PC-3 (cell line): ENCODE results near the gene RAB4A. TPM values are rescaled to one million over a fixed set of nuclear protein-coding genes. Genes with fewer than 3 reads are reported as not detected.

Source experiments
- ATAC-seq: fragments of 200-7000 bp; cut with Tn5 transposase; 2 replicates; pipeline ENCODE4 v1.9.1; 2020; ENCODE audit warnings: mild to moderate bottlenecking, moderate library complexity
- BruUV-seq: library from RNA; stranded (reverse); fragments of 400-500 nt; replicated peaks from 2 replicates; lab custom pipeline; 2021; lab: Mats Ljungman, UMichigan
- CTCF ChIA-PET: fragments of 300-600 bp; sonication (Branson Sonifier 250); formaldehyde crosslinking; loops from one replicate; lab custom pipeline; 2022; ENCODE audit warnings: antibody characterized with exemption; lab: Charles Lee
- POLR2A ChIA-PET: fragments of 300-600 bp; sonication (Branson Sonifier 250); formaldehyde crosslinking; loops from one replicate; lab custom pipeline; 2022; ENCODE audit warnings: antibody characterized with exemption; ENCODE audit not compliant: unreplicated experiment; lab: Charles Lee
- DNase-seq: peaks from one replicate; pipeline ENCODE4 v3.0.0-alpha.2; 2015
- H2AFZ ChIP-seq: fragments of 300-600 bp; sonication (generic); 2 replicates; pipeline ENCODE4 v1.6.0; 2016; ENCODE audit warnings: antibody characterized with exemption, low read length
- H3F3A ChIP-seq: fragments of 300-600 bp; sonication (generic); one replicate; pipeline ENCODE4 v1.6.0; 2017; ENCODE audit warnings: antibody characterized with exemption, low read length, control low read depth, mild to moderate bottlenecking; ENCODE audit not compliant: unreplicated experiment
- H3K27ac ChIP-seq: fragments of 300-600 bp; sonication (generic); 2 replicates; pipeline ENCODE4 v1.5.1; 2016; ENCODE audit warnings: mild to moderate bottlenecking, low read length
- H3K27me3 ChIP-seq: fragments of 300-600 bp; sonication (generic); 2 replicates; pipeline ENCODE4 v1.6.1; 2016; ENCODE audit warnings: low read length, mixed read lengths
- H3K36me3 ChIP-seq: fragments of 300-600 bp; sonication (generic); 2 replicates; pipeline ENCODE4 v1.6.1; 2016; ENCODE audit warnings: low read depth, mixed run types, low read length, mixed read lengths
- H3K4me1 ChIP-seq: fragments of 300-600 bp; sonication (generic); 2 replicates; pipeline ENCODE4 v1.5.1; 2016; ENCODE audit warnings: low read length; ENCODE audit not compliant: insufficient read depth
- H3K4me2 ChIP-seq: fragments of 300-600 bp; sonication (generic); 2 replicates; pipeline ENCODE4 v1.6.0; 2016; ENCODE audit warnings: low read length
- H3K4me3 ChIP-seq: fragments of 300-600 bp; sonication (generic); 2 replicates; pipeline ENCODE4 v1.5.1; 2016; ENCODE audit warnings: mild to moderate bottlenecking, low read length, mixed read lengths
- H3K79me2 ChIP-seq: fragments of 300-600 bp; sonication (generic); 2 replicates; pipeline ENCODE4 v1.6.1; 2017; ENCODE audit warnings: low read length, mixed read lengths
- H3K9ac ChIP-seq: fragments of 300-600 bp; sonication (generic); 2 replicates; pipeline ENCODE4 v1.6.0; 2016; ENCODE audit warnings: mild to moderate bottlenecking, low read length
- H3K9me2 ChIP-seq: fragments of 300-600 bp; sonication (generic); replicated peaks from 2 replicates; pipeline ENCODE4 v1.6.1; 2016; ENCODE audit warnings: mixed run types, low read length, mixed read lengths
- H3K9me3 ChIP-seq: fragments of 300-600 bp; sonication (generic); 2 replicates; pipeline ENCODE4 v1.6.1; 2016; ENCODE audit warnings: low read length, mixed read lengths
- H4K20me1 ChIP-seq: fragments of 300-600 bp; sonication (generic); 2 replicates; pipeline ENCODE4 v1.6.1; 2016; ENCODE audit warnings: low read length, mixed read lengths
- CTCF ChIP-seq: fragments of 300-600 bp; sonication (generic); conservative IDR thresholded peaks from 2 replicates; pipeline ENCODE4 v1.5.1; 2017; ENCODE audit warnings: antibody characterized with exemption, low read depth, mild to moderate bottlenecking, low read length
- EZH2 ChIP-seq: fragments of 300-600 bp; sonication (generic); IDR thresholded peaks from one replicate; pipeline ENCODE4 v1.6.1; 2017; ENCODE audit warnings: antibody characterized with exemption, mild to moderate bottlenecking, low read length; ENCODE audit not compliant: unreplicated experiment
- EZH2phosphoT487 ChIP-seq: fragments of 300-600 bp; sonication (generic); IDR thresholded peaks from 2 replicates; pipeline ENCODE4 v1.6.1; 2018; ENCODE audit warnings: mild to moderate bottlenecking, antibody characterized with exemption, low read length, borderline replicate concordance
- intact Hi-C: fragments of 100-400 bp; cut with micrococcal nuclease; formaldehyde crosslinking; loops from 2 replicates; pipeline ENCODE4 v1.9.0; 2023
- total RNA-seq: library from RNA; depleted of rRNA; stranded (reverse); fragments of >200 nt; gene quantifications from 2 replicates; pipeline ENCODE4 v1.2.3, GENCODE V29; 2014

RAB4A gene
- total RNA-seq, 1 experiment from 2014 or later, result 67.0 TPM

DNA sequence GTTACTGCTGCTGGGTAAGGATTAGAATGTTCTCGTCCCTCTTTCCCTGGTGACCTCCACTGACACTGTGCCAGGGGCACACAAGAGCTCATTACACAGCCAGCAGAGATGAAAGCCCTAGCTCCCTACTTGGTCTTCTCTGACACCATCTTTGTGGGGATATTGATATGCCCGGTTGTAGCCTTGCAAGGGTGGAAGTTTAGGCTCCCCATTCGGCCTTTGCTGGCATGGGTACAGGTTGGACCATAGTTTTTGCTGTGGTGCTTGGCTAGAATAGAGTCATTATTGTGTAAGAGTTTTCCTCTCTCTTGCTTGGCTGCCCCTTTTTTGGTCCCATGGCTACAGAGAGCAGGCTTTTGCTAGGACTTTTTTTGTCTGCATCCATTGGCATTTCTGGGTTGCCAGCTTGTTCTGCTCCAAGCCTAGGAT is 12.3 kb downstream of the RAB4A start:
- no peaks in the 10 kb centered on the region for H3K9me2 ChIP-seq
- CTCF ChIA-PET, result no interaction called here
- H3K27me3 ChIP-seq, result no peaks in the 10 kb centered on the region
- no peak overlapping the region for H3K4me3 ChIP-seq
- H3K36me3 ChIP-seq, result no peaks in the 10 kb centered on the region
- no peak overlapping the region for H3K27ac ChIP-seq
- no peak overlapping the region for H3K4me2 ChIP-seq
- POLR2A ChIA-PET, result no interaction called here
- peaks cover 17% of the 10 kb centered on the region for H3F3A ChIP-seq
- H3K79me2 ChIP-seq, result peaks cover 74% of the 10 kb centered on the region
- ATAC-seq (no peak), DNase-seq (no peak)
- H4K20me1 ChIP-seq, result peaks cover 15% of the 10 kb centered on the region
- no TSS peak for BruUV-seq
- no peak overlapping the region for H3K9ac ChIP-seq
- H3K9me3 ChIP-seq, result no peaks in the 10 kb centered on the region
- TF ChIP-seq EZH2 (no peak), CTCF (no peak)
- intact Hi-C loops, result no loop called here
- H3K4me1 ChIP-seq, result peaks cover 48% of the 10 kb centered on the region
- no peak overlapping the region for H2AFZ ChIP-seq

- no peak for ATAC-seq
- no peak for TF ChIP-seq EZH2phosphoT487
- no peak for TF ChIP-seq CTCF
- peaks cover 17% of the 10 kb centered on the region for H3F3A ChIP-seq
- no peaks in the 10 kb centered on the region for H3K9me3 ChIP-seq
- H2AFZ ChIP-seq, result no peak overlapping the region
- no peak for DNase-seq
- H3K27ac ChIP-seq, result no peak overlapping the region
- peaks cover 5% of the 10 kb centered on the region; the same call in 1 of the 2 replicates for H3K36me3 ChIP-seq
- intact Hi-C loops, result no loop called here
- peaks cover 40% of the 10 kb centered on the region for H3K4me1 ChIP-seq
- H3K27me3 ChIP-seq, result no peaks in the 10 kb centered on the region
- no peaks in the 10 kb centered on the region for H3K9me2 ChIP-seq
- no TSS peak for BruUV-seq
- POLR2A ChIA-PET, result no interaction called here
- H3K4me3 ChIP-seq, result no peak overlapping the region
- no peak overlapping the region for H3K4me2 ChIP-seq
- CTCF ChIA-PET, result no interaction called here
- H4K20me1 ChIP-seq, result peaks cover 15% of the 10 kb centered on the region
- H3K79me2 ChIP-seq, result peaks cover 58% of the 10 kb centered on the region
- no peak overlapping the region for H3K9ac ChIP-seq
Measured at GRCh38 chr1:229284887-229285286, 14.0 kb downstream of the RAB4A start.

GRCh38 chr1:229285440-229285839 is 14.5 kb downstream of the RAB4A start:
- Histone ChIP-seq H3K9ac (no peak overlapping the region), H3K27ac (no peak overlapping the region), H3K36me3 (peaks cover 5% of the 10 kb centered on the region; the same call in 1 of the 2 replicates), H3K4me2 (no peak overlapping the region), H4K20me1 (peaks cover 13% of the 10 kb centered on the region), H3K9me3 (no peaks in the 10 kb centered on the region), H3F3A (peaks cover 17% of the 10 kb centered on the region), H3K4me1 (peaks cover 34% of the 10 kb centered on the region), H3K79me2 (peaks cover 57% of the 10 kb centered on the region), H3K9me2 (no peaks in the 10 kb centered on the region), H2AFZ (no peak overlapping the region), H3K27me3 (no peaks in the 10 kb centered on the region), H3K4me3 (no peak overlapping the region)
- intact Hi-C loops, result no loop called here
- CTCF ChIA-PET, result no interaction called here
- POLR2A ChIA-PET, result no interaction called here
- no TSS peak for BruUV-seq
- ATAC-seq, result no peak
- no peak for TF ChIP-seq CTCF
- no peak for TF ChIP-seq EZH2phosphoT487
- no peak for DNase-seq
